Right lobe of liver (tissue), 4 donors: ENCODE data around the gene CORO2A.

ENCODE experiments used
- POLR2A ChIP-seq: fragments of 450-650 bp; IDR thresholded peaks from one replicate; pipeline ENCODE4 v1.6.1; 2017; ENCODE audit warnings: antibody characterized with exemption, mild to moderate bottlenecking
- TF ChIP-seq, protein P1 (sequence below), 4 donors: fragments of 200-600 bp in 3 of 4; fragments of 450-650 bp in 1 of 4; IDR thresholded peaks; one replicate each; pipeline versions ENCODE4 v1.5.1 to v1.8.0; 2016 to 2022; ENCODE audit warnings: antibody characterized with exemption in 4 of 4, mild to moderate bottlenecking in 2 of 4
- donor health status: DM: no; HTN: no; CAD: no.
- donor health status: DM: no; HTN: no; CAD: no.
- donor health status: DM: no; HTN: yes; CAD: no.

DNA sequence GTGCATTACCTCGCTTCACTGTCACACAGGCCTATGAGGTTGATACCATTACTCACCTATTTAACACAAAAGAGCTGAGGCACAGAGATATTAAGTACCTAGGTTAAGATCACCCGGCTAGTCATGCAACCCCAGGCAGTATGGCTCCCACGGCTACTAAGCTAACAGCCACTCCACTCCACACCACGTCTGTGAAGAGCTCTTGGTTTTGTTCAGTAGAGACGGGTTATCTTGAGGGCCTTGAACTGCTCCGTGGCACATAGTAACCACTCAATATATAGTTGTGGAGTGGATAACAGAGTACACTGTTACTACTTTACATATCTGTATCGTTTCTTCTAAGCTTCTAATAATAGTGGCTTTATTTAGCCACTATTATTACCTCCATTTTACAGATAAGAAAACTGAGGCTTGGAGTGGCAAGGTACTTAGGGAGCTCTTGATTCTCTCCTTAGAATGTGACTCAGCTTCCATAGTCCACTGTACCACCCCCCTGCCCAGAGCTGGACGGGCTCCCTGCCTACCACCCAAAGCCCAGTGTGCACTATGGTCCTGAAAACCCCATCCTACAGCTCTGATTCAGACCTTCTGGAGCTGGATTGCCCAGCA lies 1.0 kb upstream of the CORO2A start:
- TF ChIP-seq POLR2A = no peak
- TF ChIP-seq, protein P1, sequence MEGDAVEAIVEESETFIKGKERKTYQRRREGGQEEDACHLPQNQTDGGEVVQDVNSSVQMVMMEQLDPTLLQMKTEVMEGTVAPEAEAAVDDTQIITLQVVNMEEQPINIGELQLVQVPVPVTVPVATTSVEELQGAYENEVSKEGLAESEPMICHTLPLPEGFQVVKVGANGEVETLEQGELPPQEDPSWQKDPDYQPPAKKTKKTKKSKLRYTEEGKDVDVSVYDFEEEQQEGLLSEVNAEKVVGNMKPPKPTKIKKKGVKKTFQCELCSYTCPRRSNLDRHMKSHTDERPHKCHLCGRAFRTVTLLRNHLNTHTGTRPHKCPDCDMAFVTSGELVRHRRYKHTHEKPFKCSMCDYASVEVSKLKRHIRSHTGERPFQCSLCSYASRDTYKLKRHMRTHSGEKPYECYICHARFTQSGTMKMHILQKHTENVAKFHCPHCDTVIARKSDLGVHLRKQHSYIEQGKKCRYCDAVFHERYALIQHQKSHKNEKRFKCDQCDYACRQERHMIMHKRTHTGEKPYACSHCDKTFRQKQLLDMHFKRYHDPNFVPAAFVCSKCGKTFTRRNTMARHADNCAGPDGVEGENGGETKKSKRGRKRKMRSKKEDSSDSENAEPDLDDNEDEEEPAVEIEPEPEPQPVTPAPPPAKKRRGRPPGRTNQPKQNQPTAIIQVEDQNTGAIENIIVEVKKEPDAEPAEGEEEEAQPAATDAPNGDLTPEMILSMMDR (IDR thresholded peaks at IDR 0.05) = no peak
